GM12878 (cell line): Measurements from ENCODE around the gene SPTLC3.

Source experiments
- SIX5 ChIP-seq: IDR thresholded peaks from 2 replicates; pipeline ENCODE4 v1.6.1; 2011; ENCODE audit warnings: mild to moderate bottlenecking, low read depth, low read length, moderate library complexity; ENCODE audit not compliant: severe bottlenecking
- SPI1 ChIP-seq: IDR thresholded peaks from 2 replicates; pipeline ENCODE4 v1.6.1; 2011; ENCODE audit warnings: low read depth, mild to moderate bottlenecking, low read length, moderate library complexity, borderline replicate concordance; ENCODE audit not compliant: insufficient read depth

DNA sequence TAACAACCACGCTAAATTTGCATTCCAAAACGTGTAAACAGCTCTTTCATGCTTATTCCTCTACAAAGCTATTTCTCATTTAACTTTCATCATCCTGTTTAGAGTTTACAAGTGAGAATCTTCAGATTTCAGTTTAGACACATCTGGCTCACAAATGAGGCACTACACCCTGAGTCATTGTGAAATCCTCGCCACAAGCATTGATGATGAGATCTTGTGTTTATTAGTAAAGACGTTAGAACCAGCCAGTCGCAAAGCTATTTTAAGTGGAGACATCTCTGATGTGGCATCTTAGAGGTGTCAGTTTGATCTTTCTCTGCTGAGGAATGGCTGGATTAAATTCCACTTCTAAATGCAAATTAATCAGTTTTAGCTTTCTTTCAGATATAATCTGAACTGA is 204.0 kb downstream of the SPTLC3 start:
- TF ChIP-seq SIX5 (no peak), SPI1 (no peak)
